T-cell (primary cell): ENCODE results near the gene TMEM38A. TPM values are rescaled to one million over a fixed set of nuclear protein-coding genes. Genes with fewer than 3 reads are reported as not detected.

Experiments used
- ATAC-seq, 4 experiments: fragments of 200-7000 bp in 3 of 4; fragments of 150-1000 bp in 1 of 4; cut with Tn5 transposase; replicated peaks in 1 of 4; 1 replicate in 3 of 4; 2 replicates in 1 of 4; pipeline ENCODE4 v1.10.0; 2021; ENCODE audit warnings: moderate library complexity in 3 of 4, mild to moderate bottlenecking in 2 of 4, moderate number of reproducible peaks in 1 of 4
- CTCF ChIA-PET, 2 donors: fragments of 300-600 bp; sonication (Branson Sonifier 250); formaldehyde crosslinking; loops; one replicate each; lab custom pipeline; 2022; ENCODE audit warnings: antibody characterized with exemption in 2 of 2; lab: Charles Lee
- POLR2A ChIA-PET, 2 donors: fragments of 300-600 bp; sonication (Branson Sonifier 250); formaldehyde crosslinking; loops; one replicate each; lab custom pipeline; 2022; ENCODE audit warnings: antibody characterized with exemption in 2 of 2; lab: Charles Lee
- DNase-seq, 35 experiments: peaks; one replicate each; pipeline versions ENCODE4 v3.0.0 to v3.0.0-alpha.2; 2013 to 2023
- H3K27ac ChIP-seq: one replicate; pipeline ENCODE4 v1.5.1; 2013; ENCODE audit warnings: low read length
- H3K27me3 ChIP-seq, 2 experiments: replicated peaks in 1 of 2; 1 replicate in 1 of 2; 2 replicates in 1 of 2; pipeline versions ENCODE4 v1.6.1 to v1.7.0; 2013; ENCODE audit warnings: low read length in 1 of 2, mixed read lengths in 1 of 2; ENCODE audit not compliant: control insufficient read depth in 2 of 2, insufficient read depth in 2 of 2; ENCODE audit errors: extremely low read depth in 1 of 2
- H3K36me3 ChIP-seq, 2 donors: 1 replicate in 1 of 2; 2 replicates in 1 of 2; pipeline versions ENCODE4 v1.6.1 to v1.7.0; 2013; ENCODE audit warnings: low read length in 1 of 2; ENCODE audit not compliant: control insufficient read depth in 2 of 2, insufficient read depth in 1 of 2; ENCODE audit errors: extremely low read depth in 1 of 2
- H3K4me1 ChIP-seq, 2 experiments: 1 replicate in 1 of 2; 2 replicates in 1 of 2; pipeline versions ENCODE4 v1.6.1 to v1.7.0; 2013; ENCODE audit warnings: low read length in 2 of 2, mixed read lengths in 1 of 2; ENCODE audit not compliant: insufficient read depth in 2 of 2, control insufficient read depth in 1 of 2; ENCODE audit errors: extremely low read depth in 1 of 2
- H3K4me3 ChIP-seq, 2 donors: 1 replicate in 1 of 2; 2 replicates in 1 of 2; pipeline versions ENCODE4 v1.5.1 to v1.7.0; 2013; ENCODE audit warnings: mild to moderate bottlenecking in 2 of 2, low read length in 1 of 2, moderate library complexity in 1 of 2; ENCODE audit not compliant: control insufficient read depth in 1 of 2; ENCODE audit errors: extremely low read depth in 1 of 2
- H3K9me3 ChIP-seq: 2 replicates; pipeline ENCODE4 v1.7.0; 2013
- H3K27ac Mint-ChIP-seq, 2 donors: one replicate each; pipeline ENCODE4 v1.8.0; 2020 to 2021; ENCODE audit warnings: mild to moderate bottlenecking in 2 of 2, mixed read lengths in 2 of 2
- H3K27me3 Mint-ChIP-seq, 2 donors: one replicate each; pipeline ENCODE4 v1.8.0; 2021 to 2022; ENCODE audit warnings: mixed read lengths in 2 of 2
- H3K36me3 Mint-ChIP-seq: one replicate; pipeline ENCODE4 v1.8.0; 2021; ENCODE audit warnings: mixed read lengths
- H3K4me1 Mint-ChIP-seq, 3 donors: one replicate each; pipeline ENCODE4 v1.8.0; 2020 to 2022; ENCODE audit warnings: mixed read lengths in 3 of 3, mild to moderate bottlenecking in 1 of 3
- H3K4me3 Mint-ChIP-seq, 3 donors: one replicate each; pipeline ENCODE4 v1.8.0; 2020 to 2022; ENCODE audit warnings: mild to moderate bottlenecking in 3 of 3, mixed read lengths in 3 of 3, moderate library complexity in 3 of 3
- H3K9me3 Mint-ChIP-seq, 3 donors: one replicate each; pipeline ENCODE4 v1.8.0; 2020 to 2022; ENCODE audit warnings: mixed read lengths in 3 of 3
- WGBS: methylation state at CpG from one replicate; pipeline ENCODE4 v1.1.5; 2013; ENCODE audit warnings: missing lambda C conversion rate; ENCODE audit not compliant: insufficient coverage; 5-methylcytosine and 5-hydroxymethylcytosine counted together
- total RNA-seq, 35 experiments: library from RNA in 6 of 35; stranded (reverse) in 6 of 35; fragments of 120-200 nt in 1 of 35; gene quantifications; one replicate each; pipeline versions ENCODE4 v1.2.1 to v1.2.4 and lab custom pipeline; 2013 to 2026

TMEM38A gene
- total RNA-seq, 5 donors from 2014 or later (not counting 1 experiment from before 2014, with no cell fraction given), result 0.45 to 2.0 (median 0.77) TPM

GRCh38 chr19:16652854-16653253, 8.1 kb upstream of the TMEM38A start:
- ChIA-PET CTCF (no interaction called here), POLR2A (no interaction called here)
- H3K4me1 ChIP-seq, result peaks cover 0 to 10% of the 10 kb centered on the region in 2 experiments
- no peaks in the 10 kb centered on the region for H3K27me3 ChIP-seq
- Mint-ChIP-seq H3K4me3 (no peak overlapping the region), H3K4me1 (peaks cover 28 to 37% (median 28%) of the 10 kb centered on the region in 3 donors), H3K9me3 (no peaks in the 10 kb centered on the region), H3K36me3 (peaks cover 56% of the 10 kb centered on the region), H3K27me3 (no peaks in the 10 kb centered on the region), H3K27ac (no peak overlapping the region)
- ATAC-seq, result no peak
- peaks cover 29 to 79% of the 10 kb centered on the region in 2 donors for H3K36me3 ChIP-seq
- DNase-seq, result no peak
- no peak overlapping the region for H3K4me3 ChIP-seq
- no peaks in the 10 kb centered on the region for H3K9me3 ChIP-seq
- 98% methylated on average over 6 of the region's 7 CpGs for whole genome bisulfite sequencing
- no peak overlapping the region for H3K27ac ChIP-seq

- Histone ChIP-seq H3K4me3 (no peak overlapping the region), H3K9me3 (no peaks in the 10 kb centered on the region), H3K27ac (no peak overlapping the region), H3K4me1 (peaks cover 7 to 23% of the 10 kb centered on the region in 2 experiments), H3K27me3 (no peaks in the 10 kb centered on the region), H3K36me3 (peaks cover 25 to 84% of the 10 kb centered on the region in 2 donors)
- ChIA-PET POLR2A (no interaction called here), CTCF (no interaction called here)
- ATAC-seq (peak in 1 of 4 experiments; percentile 39), DNase-seq (no peak)
- Mint-ChIP-seq H3K27ac (no peak overlapping the region), H3K4me3 (no peak overlapping the region), H3K9me3 (no peaks in the 10 kb centered on the region), H3K4me1 (peaks cover 37 to 45% (median 38%) of the 10 kb centered on the region in 3 donors), H3K27me3 (no peaks in the 10 kb centered on the region), H3K36me3 (peaks cover 56% of the 10 kb centered on the region)
- 100% methylated on average over 3 of the region's 3 CpGs for WGBS
Observed at GRCh38 chr19:16654140-16654539, 6.8 kb upstream of the TMEM38A start.

GRCh38 chr19:16654627-16655026, 6.3 kb upstream of the TMEM38A start:
- Histone ChIP-seq H3K4me1 (peaks cover 7 to 27% of the 10 kb centered on the region in 2 experiments), H3K36me3 (peaks cover 24 to 83% of the 10 kb centered on the region in 2 donors), H3K27me3 (no peaks in the 10 kb centered on the region), H3K27ac (no peak overlapping the region), H3K9me3 (no peaks in the 10 kb centered on the region), H3K4me3 (no peak overlapping the region)
- 100% methylated on average over 1 of the region's 3 CpGs for WGBS
- DNase-seq (no peak), ATAC-seq (no peak)
- H3K27me3 Mint-ChIP-seq, result no peaks in the 10 kb centered on the region
- H3K9me3 Mint-ChIP-seq, result no peaks in the 10 kb centered on the region
- no peak overlapping the region for H3K4me3 Mint-ChIP-seq
- ChIA-PET CTCF (no interaction called here), POLR2A (no interaction called here)
- no peak overlapping the region for H3K27ac Mint-ChIP-seq
- H3K4me1 Mint-ChIP-seq, result peaks cover 35 to 47% (median 40%) of the 10 kb centered on the region in 3 donors
- peaks cover 56% of the 10 kb centered on the region for H3K36me3 Mint-ChIP-seq

- CTCF ChIA-PET, result no interaction called here
- 93% methylated on average over 11 of the region's 11 CpGs for WGBS
- H3K9me3 ChIP-seq, result no peaks in the 10 kb centered on the region
- Mint-ChIP-seq H3K36me3 (peaks cover 52% of the 10 kb centered on the region), H3K4me1 (peaks cover 27 to 44% (median 39%) of the 10 kb centered on the region in 3 donors), H3K4me3 (no peak overlapping the region), H3K27me3 (no peaks in the 10 kb centered on the region), H3K27ac (no peak overlapping the region), H3K9me3 (no peaks in the 10 kb centered on the region)
- no peak overlapping the region for H3K27ac ChIP-seq
- no peak overlapping the region for H3K4me3 ChIP-seq
- ATAC-seq (no peak), DNase-seq (no peak)
- H3K36me3 ChIP-seq, result peaks cover 24 to 75% of the 10 kb centered on the region in 2 donors
- POLR2A ChIA-PET, result interaction anchor here in 1 of 2 donors (0.6 to 0.7 kb wide), 2 partner anchors 212 to 733 kb away, joined by 3 to 9 read pairs; no protein-coding TSS in a partner anchor
- H3K27me3 ChIP-seq, result no peaks in the 10 kb centered on the region
- H3K4me1 ChIP-seq, result peaks cover 7 to 34% of the 10 kb centered on the region in 2 experiments
Observed at GRCh38 chr19:16655727-16656126, 5.2 kb upstream of the TMEM38A start.

GRCh38 chr19:16657384-16657783, 3.6 kb upstream of the TMEM38A start:
- DNase-seq (no peak), ATAC-seq (no peak)
- Mint-ChIP-seq H3K9me3 (no peaks in the 10 kb centered on the region), H3K4me3 (peak overlapping the region in 1 of 3 donors; percentile 40), H3K27ac (no peak overlapping the region), H3K27me3 (no peaks in the 10 kb centered on the region), H3K36me3 (peaks cover 37% of the 10 kb centered on the region), H3K4me1 (peaks cover 22 to 53% (median 44%) of the 10 kb centered on the region in 3 donors)
- H3K27ac ChIP-seq, result no peak overlapping the region
- peaks cover 0 to 7% of the 10 kb centered on the region in 2 experiments for H3K27me3 ChIP-seq
- H3K4me1 ChIP-seq, result peaks cover 7 to 42% of the 10 kb centered on the region in 2 experiments
- no peaks in the 10 kb centered on the region for H3K9me3 ChIP-seq
- H3K4me3 ChIP-seq, result no peak overlapping the region
- peaks cover 20 to 59% of the 10 kb centered on the region in 2 donors for H3K36me3 ChIP-seq
- no CpG with 5 or more reads among the region's 5 CpGs for WGBS
- POLR2A ChIA-PET, result no interaction called here
- CTCF ChIA-PET, result no interaction called here

GRCh38 chr19:16659464-16659831, 1.5 kb upstream of the TMEM38A start:
- Mint-ChIP-seq H3K27me3 (no peaks in the 10 kb centered on the region), H3K9me3 (no peaks in the 10 kb centered on the region)

More at GRCh38 chr19:16659464-16659831, 1.5 kb upstream of the TMEM38A start:
- peak overlapping the region; percentile 93 to 98 (median 93) for H3K4me3 Mint-ChIP-seq
- DNase-seq (peak in 2 of 35 experiments; percentile 5 to 13), ATAC-seq (no peak)
- H3K27ac Mint-ChIP-seq, result peak overlapping the region; percentile 94 to 100
- H3K4me3 ChIP-seq, result peak overlapping the region; percentile 91 to 98
- H3K4me1 ChIP-seq, result peaks cover 7 to 48% of the 10 kb centered on the region in 2 experiments
- ChIA-PET CTCF (interaction anchor here in 1 of 2 donors (0.6 to 0.8 kb wide), 3 partner anchors 13 to 589 kb away, joined by 3 to 6 read pairs (median 4); no protein-coding TSS in a partner anchor), POLR2A (interaction anchor here (0.5 to 1.0 kb wide), 4 partner anchors 75 to 1533 kb away, joined by 3 to 12 read pairs (median 6); partner anchors contain the start of genes C19orf44 (in 1 of the 2) and CALR3 (in 1 of the 2))
- H3K9me3 ChIP-seq, result no peaks in the 10 kb centered on the region
- peaks cover 0 to 7% of the 10 kb centered on the region in 2 experiments for H3K27me3 ChIP-seq
- peaks cover 23% of the 10 kb centered on the region for H3K36me3 Mint-ChIP-seq
- H3K4me1 Mint-ChIP-seq, result peaks cover 28 to 55% (median 44%) of the 10 kb centered on the region in 3 donors
- WGBS, result 5% methylated on average over 11 of the region's 14 CpGs
- H3K36me3 ChIP-seq, result peaks cover 15 to 39% of the 10 kb centered on the region in 2 donors
- H3K27ac ChIP-seq, result peak overlapping the region; percentile 74
